Left colon (tissue), 2 donors: Measurements from ENCODE around the gene TEKT2. TPM values are rescaled to one million over a fixed set of nuclear protein-coding genes. Genes with fewer than 3 reads are reported as not detected.

Experiments used
- ATAC-seq: fragments of 200-7000 bp; cut with Tn5 transposase; one replicate; pipeline ENCODE4 v1.9.1; 2020; ENCODE audit warnings: mild to moderate bottlenecking, moderate library complexity
- DNase-seq, 2 donors: peaks; one replicate each; pipeline ENCODE4 v3.0.0-alpha.2; 2020
- intact Hi-C, 2 donors: fragments of 100-400 bp; cut with DNase I in 1 of 2; cut with micrococcal nuclease in 1 of 2; formaldehyde crosslinking; loops; one replicate each; pipeline versions ENCODE4 v1.11.2 to v1.14.0; 2022; cut with DNase I, micrococcal nuclease
- long read RNA-seq: library from polyadenylated mRNA; unstranded; transcript quantifications from one replicate; pipeline ENCODE4 v2.0.0, GENCODE V29; 2021
- total RNA-seq, 2 donors: library from RNA; stranded (reverse); fragmentation: NEBNext Ultra II Directional; extraction: Animal tissue kit (Norgen Biotek cat#: 25700); gene quantifications; one replicate each; pipeline ENCODE4 v1.2.1, GENCODE V29; 2021
- donor health status: DM: no; HTN: no; CAD: no.
- donor health status: DM: yes; HTN: yes; CAD: no.

TEKT2 gene, protein sequence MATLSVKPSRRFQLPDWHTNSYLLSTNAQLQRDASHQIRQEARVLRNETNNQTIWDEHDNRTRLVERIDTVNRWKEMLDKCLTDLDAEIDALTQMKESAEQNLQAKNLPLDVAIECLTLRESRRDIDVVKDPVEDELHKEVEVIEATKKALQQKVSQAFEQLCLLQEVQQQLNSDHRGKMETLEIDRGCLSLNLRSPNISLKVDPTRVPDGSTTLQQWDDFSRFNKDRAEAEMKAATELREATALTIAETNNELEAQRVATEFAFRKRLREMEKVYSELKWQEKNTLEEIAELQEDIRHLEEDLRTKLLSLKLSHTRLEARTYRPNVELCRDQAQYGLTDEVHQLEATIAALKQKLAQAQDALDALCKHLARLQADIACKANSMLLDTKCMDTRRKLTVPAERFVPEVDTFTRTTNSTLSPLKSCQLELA
- total RNA-seq: not detected
- long read RNA-seq: 0 reads

DNA sequence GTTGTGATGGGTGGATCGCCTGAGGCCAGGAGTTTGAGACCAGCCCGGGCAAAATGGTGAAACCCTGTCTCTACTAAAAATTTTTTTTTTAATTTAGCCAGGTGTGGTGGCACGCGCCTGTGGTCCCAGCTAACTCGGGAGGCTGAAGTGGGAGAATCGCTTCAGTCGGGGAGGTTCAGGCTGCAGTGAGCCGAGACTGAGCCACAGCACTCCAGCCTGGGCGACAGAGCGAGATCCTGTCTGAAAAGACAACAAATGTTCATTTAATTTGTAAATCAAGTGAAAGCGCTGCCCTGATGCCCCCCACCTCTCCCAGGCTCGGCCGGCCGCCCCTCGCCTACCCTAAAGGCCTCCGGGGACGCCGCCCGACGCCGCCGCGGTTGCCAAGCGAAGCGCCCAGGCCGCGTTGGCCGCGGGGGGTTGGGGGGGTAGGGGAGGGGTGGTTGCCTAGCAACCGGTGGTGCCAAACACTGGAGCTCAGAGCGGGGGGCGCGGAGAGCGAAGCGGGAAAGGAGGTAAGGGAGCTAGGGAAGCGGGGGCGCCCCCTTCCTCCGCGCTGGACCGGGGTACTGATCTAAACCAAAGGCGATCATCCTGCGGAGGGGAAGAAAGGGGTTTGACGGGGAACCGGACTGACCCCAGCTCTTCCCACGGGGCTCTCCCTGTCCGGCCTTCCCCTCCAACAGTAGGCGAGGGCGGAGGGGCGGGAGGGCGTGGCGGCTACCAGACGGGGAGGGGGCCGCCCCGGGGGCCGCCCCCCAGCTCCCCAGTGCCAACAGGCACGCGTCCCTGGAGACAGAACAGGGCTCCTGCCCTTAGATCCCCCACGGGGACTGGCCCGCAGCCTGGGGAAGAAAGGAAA, at the start of gene TEKT2:
TEKT2 (plus strand) TSS at position 460 of the 862 bp plus-strand sequence. CDS start 828 bp downstream, outside the sequence.
- intact Hi-C loops: no loop called here
- ATAC-seq: no peak
- no peak for DNase-seq

DNA sequence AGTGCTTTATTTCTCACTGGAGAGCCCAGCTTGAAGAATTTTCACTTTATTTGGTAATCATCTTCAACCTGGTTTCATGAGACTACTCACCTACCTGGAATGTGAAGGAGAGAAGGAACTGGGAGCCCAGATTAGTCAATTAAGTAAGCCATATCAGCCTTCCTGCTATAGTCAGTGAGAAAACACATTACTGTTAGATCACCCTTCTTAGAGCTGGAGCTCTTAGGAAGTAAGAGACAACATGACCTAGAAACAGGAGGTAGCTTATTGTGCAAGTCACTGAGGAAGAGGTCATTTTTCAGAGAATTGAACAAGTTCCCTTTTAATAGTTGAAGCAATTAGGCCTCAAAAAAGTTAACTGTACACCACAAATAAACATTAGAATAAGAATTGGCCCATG, 49.2 kb upstream of the TEKT2 start:
- DNase-seq (no peak), ATAC-seq (no peak)
- intact Hi-C loops: no loop called here

DNA sequence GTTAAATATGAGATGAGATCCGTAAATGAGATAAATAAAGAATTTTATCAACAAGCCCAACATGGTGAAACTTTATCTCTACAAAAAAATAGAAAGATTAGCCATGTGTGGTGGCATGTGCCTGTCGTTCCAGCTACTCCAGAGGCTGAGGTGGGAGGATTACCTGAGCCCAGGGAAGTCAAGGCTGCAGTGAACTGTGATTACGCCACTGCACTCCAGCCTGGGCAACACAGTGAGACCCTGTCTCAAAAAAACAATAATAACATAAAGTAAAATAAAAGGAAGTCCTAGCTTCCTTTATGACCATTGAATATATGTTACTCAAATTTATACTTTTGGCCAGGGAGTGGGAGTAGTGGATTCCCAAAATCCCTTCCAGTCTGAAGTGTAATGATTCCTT, 48.7 kb upstream of the TEKT2 start:
- DNase-seq (no peak), ATAC-seq (no peak)
- intact Hi-C loops: no loop called here

DNA sequence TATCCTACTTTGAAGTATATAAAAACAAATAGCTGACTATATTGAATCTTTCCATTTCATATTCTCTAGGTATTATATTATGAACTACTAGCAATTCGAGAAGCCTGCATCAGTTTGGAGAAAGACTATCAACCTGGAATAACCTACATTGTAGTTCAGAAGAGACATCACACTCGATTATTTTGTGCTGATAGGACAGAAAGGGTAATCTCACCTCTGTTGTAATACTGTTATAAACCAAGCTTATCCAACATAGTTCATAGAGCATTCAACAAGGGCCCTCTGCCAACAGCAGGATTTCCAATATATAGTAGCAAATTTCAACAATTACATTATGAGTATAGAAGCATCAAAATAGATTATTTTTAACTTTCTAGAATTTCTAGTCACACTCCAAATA, 43.7 kb upstream of the TEKT2 start:
- DNase-seq (no peak), ATAC-seq (no peak)
- intact Hi-C loops: no loop called here

DNA sequence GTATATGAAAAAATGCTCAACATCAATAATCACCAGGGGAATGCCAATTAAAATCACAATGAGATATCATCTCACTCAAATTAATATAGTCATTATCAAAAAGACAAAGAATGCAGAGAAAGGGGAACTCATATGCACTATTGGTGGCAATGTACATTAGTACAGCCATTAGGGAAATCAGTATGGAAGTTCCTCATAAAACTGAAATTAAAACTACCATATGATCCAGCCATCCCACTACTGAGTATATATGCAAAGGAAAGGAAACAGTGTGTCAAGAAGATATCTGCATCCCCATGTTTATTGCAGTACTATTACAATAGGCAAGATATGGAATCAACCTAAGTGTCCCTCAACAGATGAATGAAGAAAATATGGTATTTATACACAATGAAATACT, 32.1 kb upstream of the TEKT2 start:
- DNase-seq (no peak), ATAC-seq (no peak)
- intact Hi-C loops: no loop called here

DNA sequence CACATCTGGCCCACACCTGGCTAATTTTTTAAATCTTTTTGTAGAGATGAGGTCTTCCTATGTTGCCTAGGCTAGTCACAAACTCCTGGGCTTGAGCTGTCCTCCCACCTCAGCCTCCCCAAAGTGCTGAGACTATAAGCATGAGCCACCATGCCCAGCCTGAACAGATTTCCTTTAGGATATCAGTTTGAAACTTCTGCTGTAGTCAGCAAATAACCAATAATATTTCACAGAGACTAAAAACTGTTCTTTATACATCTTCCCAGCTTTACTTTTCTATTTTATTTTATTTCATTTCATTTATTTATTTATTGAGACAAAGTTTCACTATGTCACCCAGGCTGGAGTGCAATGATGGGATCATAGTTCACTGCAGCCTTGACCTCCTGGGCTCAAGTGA, 29.9 kb upstream of the TEKT2 start:
- ATAC-seq (no peak), DNase-seq (no peak)
- intact Hi-C loops: no loop called here

DNA sequence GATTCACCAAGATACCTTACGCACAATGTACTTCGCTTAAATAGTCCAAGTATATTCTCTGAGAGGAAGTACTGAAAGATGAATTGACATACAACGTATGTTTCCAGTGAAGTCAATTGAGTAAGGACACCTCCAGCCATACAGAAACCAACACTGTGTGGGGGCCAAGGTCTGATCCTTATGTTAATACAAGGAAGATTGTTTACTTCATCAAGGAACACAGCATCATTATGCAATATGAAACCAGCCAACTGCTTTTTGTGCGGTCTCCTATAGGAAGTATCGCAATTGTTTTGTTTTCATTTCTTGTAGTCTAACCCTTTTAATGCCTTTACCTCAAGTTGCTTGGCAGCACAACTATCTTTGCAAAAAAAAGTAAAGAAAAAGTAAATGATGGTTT, 28.2 kb upstream of the TEKT2 start:
- ATAC-seq: no peak
- DNase-seq: no peak
- intact Hi-C loops: no loop called here

DNA sequence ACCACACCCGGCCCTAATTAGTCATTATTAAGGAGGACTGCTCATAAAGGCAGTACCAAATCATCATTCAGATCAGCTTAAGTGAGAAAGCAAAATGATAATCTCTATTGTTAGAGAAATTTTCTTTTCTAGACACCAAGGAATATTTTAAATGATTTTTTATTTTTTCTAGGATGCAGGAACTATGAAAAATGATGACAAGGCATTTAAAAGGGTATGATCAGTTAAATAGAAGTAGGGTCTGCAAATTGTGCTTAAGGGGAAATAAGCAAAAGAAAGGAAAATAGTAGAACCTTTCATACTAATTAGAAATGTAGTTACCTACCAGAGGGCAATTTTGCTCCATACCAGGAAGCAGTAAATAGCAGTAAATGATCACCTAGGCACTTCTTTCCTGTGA, 21.6 kb upstream of the TEKT2 start:
- ATAC-seq: no peak
- no peak for DNase-seq
- intact Hi-C loops: no loop called here

DNA sequence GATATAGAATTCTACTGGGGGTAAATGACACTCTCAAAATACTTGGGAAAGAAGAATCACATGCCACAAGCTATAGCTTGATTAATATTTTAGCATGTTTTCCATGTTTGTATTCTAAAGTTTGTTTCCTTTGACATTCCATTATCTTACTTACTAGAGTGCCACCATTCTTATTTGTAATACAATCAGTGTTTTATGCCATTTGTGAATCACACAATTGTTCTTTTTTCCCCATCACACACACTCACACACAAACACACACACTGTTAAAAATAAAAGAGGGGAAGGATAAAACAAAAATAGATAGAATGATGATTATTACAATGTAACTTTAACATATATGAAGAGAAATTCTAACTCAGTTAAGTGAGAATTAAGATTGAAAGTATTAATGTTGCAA, 16.0 kb upstream of the TEKT2 start:
- no peak for ATAC-seq
- intact Hi-C loops: no loop called here
- DNase-seq: no peak

DNA sequence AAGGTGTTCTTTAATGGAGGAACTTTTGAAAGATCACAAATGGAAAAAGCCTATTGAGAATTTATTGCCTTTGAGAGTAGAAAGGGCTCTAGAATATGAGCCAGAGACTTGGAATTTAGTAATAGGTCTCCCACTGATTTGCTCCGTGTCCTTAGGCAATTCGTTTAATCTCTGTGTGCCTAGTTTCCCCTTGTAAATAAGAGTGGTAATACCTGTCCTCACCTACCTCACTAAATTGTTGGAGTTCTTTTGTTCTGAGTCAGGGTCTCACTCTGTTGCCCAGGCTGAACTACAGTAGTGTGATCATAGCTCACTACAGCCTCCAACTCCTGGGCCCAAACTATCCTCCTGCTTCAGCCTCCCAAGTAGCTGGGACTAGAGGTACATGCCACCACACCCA, 15.0 kb upstream of the TEKT2 start:
- ATAC-seq: no peak
- intact Hi-C loops: no loop called here
- no peak for DNase-seq

DNA sequence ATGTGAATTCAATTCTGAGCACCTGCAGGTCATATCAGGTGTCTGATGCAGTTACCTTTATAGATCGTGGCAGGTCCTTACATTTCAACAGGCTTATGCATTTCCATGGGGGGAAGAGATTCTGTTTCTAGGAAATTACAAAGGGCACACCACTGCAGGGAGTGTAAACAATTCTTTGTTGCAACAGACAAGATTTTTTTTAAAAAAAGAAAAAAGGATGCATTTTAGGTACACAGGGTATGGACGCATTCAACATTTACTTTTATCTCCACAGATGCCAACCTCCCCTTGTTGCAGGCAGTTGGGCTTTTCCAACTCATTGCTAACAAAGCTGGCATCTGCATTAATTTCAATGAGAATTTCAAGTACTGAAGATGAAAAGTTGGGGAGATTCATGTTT, 13.5 kb upstream of the TEKT2 start:
- no peak for DNase-seq
- no peak for ATAC-seq
- intact Hi-C loops: no loop called here

DNA sequence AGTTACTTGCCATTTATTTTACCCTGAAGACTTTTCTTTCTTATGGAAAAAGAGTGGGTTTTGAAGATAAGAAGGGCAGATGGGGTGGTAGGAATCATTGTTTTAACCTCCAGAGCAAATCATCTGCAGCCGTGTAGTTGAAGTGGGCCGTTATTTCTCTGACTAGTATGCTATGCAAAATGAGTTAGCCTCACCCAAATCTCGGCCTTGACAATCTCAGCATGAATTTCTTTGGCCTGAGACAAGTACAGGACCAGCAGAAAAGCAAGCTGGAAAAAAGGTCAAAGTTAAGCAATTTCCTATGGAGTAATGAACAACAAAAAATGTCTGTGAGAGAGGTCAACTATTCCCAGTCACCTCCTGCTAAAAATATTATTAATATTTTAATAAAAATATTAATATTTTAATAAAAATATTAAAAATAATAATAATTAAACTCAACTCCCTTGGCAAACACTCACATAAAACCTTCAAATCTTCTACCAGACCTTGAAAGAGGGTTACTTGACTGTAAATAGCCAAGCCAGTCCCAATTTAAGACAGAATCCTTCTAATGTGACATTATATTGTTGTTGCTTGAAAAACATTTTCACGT, 6.8 kb upstream of the TEKT2 start:
- DNase-seq (no peak), ATAC-seq (no peak)
- intact Hi-C loops: no loop called here

DNA sequence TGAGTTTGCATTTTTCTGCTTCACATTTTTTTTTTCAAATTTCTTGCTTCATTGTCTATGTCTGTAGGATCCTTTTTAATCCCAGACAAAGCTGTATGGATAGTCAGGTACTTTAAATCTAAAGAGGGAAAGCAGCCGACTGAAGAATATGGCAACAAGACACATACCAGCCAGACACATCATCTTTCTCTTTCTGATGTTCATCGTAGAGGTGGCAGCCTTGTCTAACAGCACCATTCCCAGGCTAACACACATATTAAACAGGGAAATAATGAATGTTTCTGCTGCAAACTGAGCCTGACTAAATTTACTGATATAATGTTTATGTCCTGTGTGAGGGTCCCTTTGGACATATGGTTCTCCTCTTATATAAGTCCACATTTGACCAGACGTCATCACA, 3.7 kb upstream of the TEKT2 start:
- ATAC-seq: no peak
- intact Hi-C loops: no loop called here

DNA sequence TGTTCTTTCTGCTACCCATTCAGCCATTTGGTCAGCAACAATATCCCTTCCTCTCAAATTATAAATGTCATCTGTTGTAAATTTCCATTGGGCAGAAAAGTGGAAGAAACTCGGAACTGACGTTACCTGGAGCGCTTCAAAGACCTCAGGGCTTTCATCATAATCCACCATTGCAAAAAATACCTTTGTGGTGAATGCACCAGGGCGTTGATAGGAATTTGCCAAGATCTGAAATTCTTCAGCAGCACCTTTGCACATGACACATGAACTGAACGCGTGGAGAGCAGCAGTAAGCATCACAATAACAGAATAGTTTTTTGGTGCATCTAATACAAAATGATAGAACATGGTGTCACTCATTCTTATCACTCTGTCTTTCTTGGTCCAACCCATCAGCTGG, 3.1 kb upstream of the TEKT2 start:
- DNase-seq: no peak
- no peak for ATAC-seq
- intact Hi-C loops: no loop called here

More for the DNA sequence above, 3.7 kb upstream of the TEKT2 start:
- DNase-seq: no peak

DNA sequence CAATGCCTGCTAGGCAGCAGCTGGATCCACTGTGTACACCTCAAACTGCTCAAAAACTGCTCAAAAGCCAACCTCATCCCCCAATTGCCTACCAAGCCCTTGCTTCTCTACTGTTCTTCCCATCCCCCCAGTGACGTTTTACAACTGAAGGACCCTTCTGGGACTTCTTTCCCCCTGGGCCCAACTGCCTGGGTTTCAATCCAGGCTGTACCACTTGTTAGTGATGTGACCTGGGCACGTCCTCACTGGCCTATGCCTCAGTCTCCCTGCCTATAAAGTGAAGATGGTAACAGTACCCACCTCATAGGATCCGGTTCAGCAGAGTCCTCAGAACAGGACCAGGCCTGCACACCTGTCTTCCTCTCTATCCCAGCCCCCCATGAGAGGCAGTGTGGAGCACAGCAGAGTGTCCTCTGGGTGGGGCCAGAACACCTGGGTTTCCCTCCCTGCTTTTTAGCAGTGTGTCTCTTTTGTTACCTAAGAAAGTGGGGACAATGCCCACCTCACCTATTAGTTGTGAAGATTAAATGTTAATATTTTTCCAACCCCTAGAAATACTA, 1.9 kb upstream of the TEKT2 start:
- intact Hi-C loops: no loop called here
- no peak for ATAC-seq

DNA sequence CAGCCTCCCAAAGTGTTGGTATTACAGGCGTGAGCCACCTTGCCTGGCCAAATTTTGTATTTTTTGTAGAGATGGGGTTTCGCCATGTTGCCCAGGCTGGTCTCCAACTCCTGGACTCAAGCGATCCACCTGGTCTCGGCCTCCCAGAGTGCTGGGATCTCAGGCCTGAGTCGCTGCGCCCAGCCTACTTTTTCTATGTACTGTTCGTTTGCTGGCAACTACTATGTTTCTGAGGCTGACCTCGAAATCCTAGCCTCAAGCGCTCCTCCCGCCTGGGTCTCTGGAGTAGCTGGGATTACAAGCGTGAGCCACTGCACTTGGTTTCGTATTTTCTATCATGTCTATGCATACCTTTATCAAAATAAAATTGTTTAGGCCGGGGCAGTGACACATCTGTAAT, 675 bp upstream of the TEKT2 start:
- intact Hi-C loops: no loop called here
- ATAC-seq (no peak), DNase-seq (no peak)

More for the DNA sequence above, 1.9 kb upstream of the TEKT2 start:
- DNase-seq: no peak

DNA sequence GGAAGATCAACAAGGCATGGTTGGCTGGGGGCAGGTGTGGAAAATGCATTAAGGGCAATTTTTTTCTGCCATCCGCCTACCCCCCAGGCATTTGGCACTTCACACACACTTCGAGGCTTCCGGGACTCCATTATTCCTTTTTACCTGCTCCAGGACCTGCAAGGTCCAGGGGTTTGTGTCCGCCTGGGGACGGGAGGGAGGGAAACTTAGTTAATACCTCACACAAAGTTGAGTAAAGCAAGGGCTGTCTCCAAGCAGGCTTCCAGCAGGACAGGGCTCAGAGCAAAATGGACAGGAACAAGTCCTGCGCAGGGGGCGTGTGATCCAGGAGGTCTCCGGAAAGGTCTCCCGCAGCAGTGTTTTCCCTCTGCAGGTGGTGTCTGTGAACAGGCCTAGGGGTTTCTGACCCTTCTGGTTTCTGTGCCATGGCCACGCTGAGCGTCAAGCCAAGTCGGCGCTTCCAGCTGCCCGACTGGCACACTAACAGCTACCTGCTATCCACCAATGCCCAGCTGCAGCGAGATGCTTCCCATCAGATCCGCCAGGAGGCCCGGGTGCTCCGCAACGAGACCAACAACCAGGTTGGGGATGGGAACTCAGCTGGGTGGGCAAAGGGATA, 712 bp downstream of the TEKT2 start:
- ATAC-seq (no peak), DNase-seq (no peak)
- intact Hi-C loops: no loop called here

DNA sequence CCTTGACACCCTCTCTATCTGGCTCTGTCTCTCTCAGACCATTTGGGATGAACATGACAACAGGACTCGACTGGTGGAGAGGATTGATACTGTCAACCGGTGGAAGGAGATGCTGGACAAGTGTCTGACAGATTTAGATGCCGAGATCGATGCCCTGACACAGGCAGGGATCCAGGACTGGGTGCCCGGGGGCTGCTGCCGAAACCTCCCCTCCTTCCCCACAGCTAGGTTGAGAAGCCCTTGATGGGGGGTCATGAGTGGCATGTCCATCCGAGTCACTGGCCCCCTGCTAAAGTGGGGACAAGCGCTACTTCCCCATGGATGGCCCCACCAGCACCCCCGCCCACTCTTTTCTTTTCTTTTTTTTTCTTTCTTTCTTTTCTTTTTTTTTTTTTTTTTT, 1.2 kb downstream of the TEKT2 start:
- DNase-seq (no peak), ATAC-seq (no peak)
- intact Hi-C loops: no loop called here
